ENCODE data around the gene CCDC167.

CCDC167 gene

GRCh38 chr6:37463110-37463509 is 36.6 kb downstream of the CCDC167 start:
- Histone ChIP-seq H3K9me3 (no peaks in the 10 kb centered on the region; the same call in 1 of the 2 replicates), H3K4me1 (peaks cover 17% of the 10 kb centered on the region), H3K27me3 (no peaks in the 10 kb centered on the region), H3K36me3 (peaks cover 43% of the 10 kb centered on the region), H3K4me3 (ENCODE audit: low read depth, low read length) (no peak overlapping the region)
- no peak for TF ChIP-seq CTCF (IDR thresholded peaks at IDR 0.05; ENCODE audit: low read depth, low read length)
- no peak for DNase-seq

GRCh38 chr6:37460805-37461204 is 38.9 kb downstream of the CCDC167 start:
- Histone ChIP-seq H3K27me3 (no peaks in the 10 kb centered on the region), H3K4me3 (ENCODE audit: low read depth, low read length) (no peak overlapping the region), H3K9me3 (no peaks in the 10 kb centered on the region; the same call in 1 of the 2 replicates), H3K4me1 (peaks cover 23% of the 10 kb centered on the region), H3K36me3 (peaks cover 50% of the 10 kb centered on the region)
- TF ChIP-seq CTCF (IDR thresholded peaks at IDR 0.05; ENCODE audit: low read depth, low read length), result no peak
- no peak for DNase-seq

GRCh38 chr6:37459981-37460800 is 39.5 kb downstream of the CCDC167 start:
- Histone ChIP-seq H3K27me3 (no peaks in the 10 kb centered on the region), H3K9me3 (no peaks in the 10 kb centered on the region), H3K4me1 (peaks cover 23% of the 10 kb centered on the region), H3K36me3 (peaks cover 56% of the 10 kb centered on the region), H3K4me3 (ENCODE audit: low read depth, low read length) (no peak overlapping the region)
- DNase-seq, result peak; percentile 88
- TF ChIP-seq CTCF (IDR thresholded peaks at IDR 0.05; ENCODE audit: low read depth, low read length), result no peak

GRCh38 chr6:37456816-37457560 is 42.7 kb downstream of the CCDC167 start:
- no peak for TF ChIP-seq CTCF (IDR thresholded peaks at IDR 0.05; ENCODE audit: low read depth, low read length)
- DNase-seq, result no peak
- no peaks in the 10 kb centered on the region for H3K27me3 ChIP-seq
- no peak overlapping the region for H3K4me3 ChIP-seq (ENCODE audit: low read depth, low read length)
- peaks cover 65% of the 10 kb centered on the region for H3K36me3 ChIP-seq
- peaks cover 29% of the 10 kb centered on the region for H3K4me1 ChIP-seq
- H3K9me3 ChIP-seq, result no peaks in the 10 kb centered on the region

GRCh38 chr6:37456126-37456525 is 43.6 kb downstream of the CCDC167 start:
- Histone ChIP-seq H3K4me3 (ENCODE audit: low read depth, low read length) (no peak overlapping the region), H3K9me3 (no peaks in the 10 kb centered on the region), H3K4me1 (peaks cover 34% of the 10 kb centered on the region), H3K36me3 (peaks cover 65% of the 10 kb centered on the region), H3K27me3 (no peaks in the 10 kb centered on the region)
- TF ChIP-seq CTCF (IDR thresholded peaks at IDR 0.05; ENCODE audit: low read depth, low read length), result no peak
- no peak for DNase-seq
